Posterior cingulate gyrus (tissue), 11 donors: ENCODE measurements around the gene DNAJB11.
"Not testable (repeated sequence)": the region's sequence is repeated elsewhere in the genome, so short reads cannot be mapped to it uniquely, and the experiment has no call there.

Source experiments
- DNase-seq, 10 donors: peaks; one replicate each; pipeline versions ENCODE4 v3.0.0 to v3.0.0-alpha.2; 2020 to 2021; ENCODE audit warnings: mixed read lengths in 3 of 10
- intact Hi-C: fragments of 100-400 bp; cut with DNase I; formaldehyde crosslinking; loops from one replicate; pipeline ENCODE4 v1.15.1; 2023

Gene DNAJB11

DNA sequence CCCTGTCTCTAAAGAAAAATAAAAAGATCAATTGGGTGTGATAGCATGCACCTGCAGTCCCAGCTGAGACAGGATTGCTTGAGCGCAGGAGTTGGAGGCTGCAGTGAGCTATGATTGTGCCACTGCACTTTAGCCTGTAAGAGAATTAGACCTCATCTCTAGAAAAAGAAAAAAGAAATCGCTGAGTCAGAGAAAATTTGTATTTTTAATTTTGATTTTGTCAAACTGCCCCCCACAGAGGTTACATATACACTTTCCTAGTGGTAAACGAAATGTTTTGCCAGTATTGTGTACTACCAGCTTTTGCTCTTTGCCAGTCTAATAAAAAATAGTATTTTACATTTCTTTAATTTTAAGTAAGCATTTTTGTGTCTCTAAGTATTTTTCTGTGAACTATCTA lies 21.0 kb upstream of the DNAJB11 start:
- no peak for DNase-seq
- intact Hi-C loops = no loop called here

- intact Hi-C loops = no loop called here
- DNase-seq = no peak
Observed at GRCh38 chr3:186551387-186551786, 19.1 kb upstream of the DNAJB11 start.

GRCh38 chr3:186552408-186553031 lies 18.0 kb upstream of the DNAJB11 start:
- no peak for DNase-seq
- intact Hi-C loops = no loop called here

DNA sequence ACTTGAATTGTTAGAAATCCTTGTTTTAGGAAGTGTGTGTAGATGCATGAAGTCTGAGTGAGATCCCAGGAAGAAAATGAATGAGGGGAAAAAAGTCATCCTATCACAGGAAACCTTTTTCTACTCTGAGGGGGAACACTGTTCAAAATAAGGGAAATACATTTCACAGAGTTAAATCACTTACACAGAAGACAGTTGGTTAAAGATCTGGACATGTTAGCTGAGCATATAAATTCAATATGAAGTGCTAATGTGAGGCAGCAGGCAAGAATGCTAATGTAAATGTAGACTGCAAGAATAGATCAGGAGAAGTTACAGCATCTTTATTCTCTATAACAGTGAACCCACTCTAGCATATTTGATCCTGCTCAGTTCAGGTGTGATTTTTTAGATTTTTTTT lies 5.9 kb upstream of the DNAJB11 start:
- no peak for DNase-seq
- intact Hi-C loops = no loop called here

GRCh38 chr3:186566772-186567071 lies 3.8 kb upstream of the DNAJB11 start:
- intact Hi-C loops = no loop called here

GRCh38 chr3:186567072-186567921 lies 3.2 kb upstream of the DNAJB11 start, which contains the start of gene TBCCD1:
Gene TBCCD1 (minus strand): TSS chr3:186567339. CDS start chr3:186564329, 3,010 bp downstream.
- intact Hi-C loops = no loop called here
- DNase-seq = peak; percentile 88 to 99 (median 92)

More at GRCh38 chr3:186566772-186567071, 3.8 kb upstream of the DNAJB11 start:
- no peak for DNase-seq

DNA sequence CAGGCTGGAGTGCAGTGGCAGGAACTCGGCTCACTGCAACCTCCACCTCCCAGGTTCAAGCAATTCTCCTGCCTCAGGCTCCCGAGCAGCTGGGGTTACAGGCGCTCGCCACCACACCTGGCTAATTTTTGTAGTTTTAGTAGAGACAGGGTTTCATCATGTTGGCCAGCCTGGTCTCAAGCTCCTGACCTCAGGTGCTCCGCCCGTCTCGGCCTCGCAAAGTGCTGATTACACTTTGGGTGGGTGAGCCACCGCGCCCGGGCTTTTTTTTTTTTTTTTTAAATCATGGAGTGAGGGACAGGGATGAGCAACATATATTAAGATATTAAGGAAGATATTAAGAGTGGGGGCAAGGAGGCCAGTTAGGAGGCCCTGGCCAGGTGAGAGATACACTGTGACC lies 1.2 kb upstream of the DNAJB11 start:
- intact Hi-C loops = not testable (repeated sequence)

GRCh38 chr3:186569779-186570095 lies 783 bp upstream of the DNAJB11 start:
- intact Hi-C loops = loop anchor here (5.0 kb wide), 2 partner anchors 48 to 218 kb away; no protein-coding TSS in a partner anchor
- no peak for DNase-seq

More for the DNA sequence above, 1.2 kb upstream of the DNAJB11 start:
- DNase-seq = not testable (repeated sequence)

DNA sequence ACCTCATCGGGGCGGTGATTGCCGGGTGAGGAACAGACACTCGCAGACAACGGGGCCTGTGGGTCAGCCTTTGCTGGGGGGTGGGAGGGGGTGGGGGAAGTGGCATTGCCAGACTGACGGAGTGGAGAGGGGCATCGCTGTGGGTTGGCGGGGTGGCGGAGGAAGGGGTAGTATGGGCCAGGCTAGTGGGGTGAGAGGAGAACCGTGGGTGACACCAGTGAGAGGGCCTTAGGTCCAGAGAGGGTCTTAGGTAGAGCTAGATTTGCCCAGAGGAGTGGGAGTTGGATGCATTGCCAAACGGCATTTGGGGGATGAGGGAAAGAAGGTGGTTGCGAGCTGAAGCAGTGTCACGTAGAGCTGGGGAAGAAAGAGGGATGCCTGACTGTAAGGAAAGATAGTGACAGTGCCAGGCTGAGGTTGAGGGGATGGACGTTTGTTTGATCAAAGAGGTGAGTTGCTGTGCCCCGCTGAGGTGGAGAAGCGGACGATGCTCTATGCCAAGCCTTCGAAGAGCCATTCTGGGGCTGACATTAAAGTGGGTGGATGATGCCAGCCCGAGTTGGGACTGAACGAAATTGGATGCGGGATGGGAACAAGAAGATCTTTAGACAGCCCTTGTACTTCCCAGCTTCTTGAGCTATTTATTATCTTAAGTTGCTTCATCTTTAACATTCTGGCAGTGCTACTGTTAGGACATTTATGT lies 572 bp downstream of the DNAJB11 start:
- DNase-seq = no peak
- intact Hi-C loops = loop anchor here (5.0 kb wide), 2 partner anchors 46 to 216 kb away; no protein-coding TSS in a partner anchor

GRCh38 chr3:186571644-186572013 lies 1.1 kb downstream of the DNAJB11 start:
- DNase-seq = no peak
- intact Hi-C loops = loop anchor here (5.0 kb wide), 2 partner anchors 46 to 216 kb away; no protein-coding TSS in a partner anchor

DNA sequence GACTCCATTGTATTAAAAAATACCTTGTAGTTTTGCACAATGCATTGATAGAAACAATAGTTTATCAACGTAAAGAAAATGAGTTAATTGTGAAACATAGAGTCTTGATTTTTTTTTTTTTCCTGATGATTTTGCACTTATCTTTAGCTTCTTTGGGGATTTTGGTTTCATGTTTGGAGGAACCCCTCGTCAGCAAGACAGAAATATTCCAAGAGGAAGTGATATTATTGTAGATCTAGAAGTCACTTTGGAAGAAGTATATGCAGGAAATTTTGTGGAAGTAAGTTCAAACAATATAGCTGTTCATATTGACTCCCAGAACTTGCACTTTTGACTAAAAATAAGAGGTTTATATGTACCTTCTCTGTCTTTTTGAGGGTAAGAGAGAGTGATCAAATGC lies 7.0 kb downstream of the DNAJB11 start:
- intact Hi-C loops = no loop called here
- no peak for DNase-seq

DNA sequence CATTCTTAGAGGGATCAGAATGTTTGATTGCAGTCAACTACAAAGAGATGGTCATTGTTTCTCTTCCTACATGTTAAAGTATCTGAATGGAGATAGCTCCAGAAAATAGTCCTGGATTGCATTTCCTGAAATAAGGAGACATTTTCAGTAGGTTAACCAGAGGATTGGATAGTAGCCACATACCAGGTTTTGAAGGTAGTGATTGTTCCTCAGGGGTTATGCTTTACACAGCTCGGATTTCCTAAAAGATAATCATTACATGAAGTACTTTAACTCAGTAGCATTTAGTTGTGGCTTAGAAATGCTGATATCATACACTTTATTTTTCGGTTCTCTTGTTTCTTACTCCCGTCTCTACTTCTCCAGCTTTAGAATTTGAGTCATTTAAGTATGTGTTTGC lies 10.3 kb downstream of the DNAJB11 start:
- intact Hi-C loops = no loop called here
- DNase-seq = no peak

DNA sequence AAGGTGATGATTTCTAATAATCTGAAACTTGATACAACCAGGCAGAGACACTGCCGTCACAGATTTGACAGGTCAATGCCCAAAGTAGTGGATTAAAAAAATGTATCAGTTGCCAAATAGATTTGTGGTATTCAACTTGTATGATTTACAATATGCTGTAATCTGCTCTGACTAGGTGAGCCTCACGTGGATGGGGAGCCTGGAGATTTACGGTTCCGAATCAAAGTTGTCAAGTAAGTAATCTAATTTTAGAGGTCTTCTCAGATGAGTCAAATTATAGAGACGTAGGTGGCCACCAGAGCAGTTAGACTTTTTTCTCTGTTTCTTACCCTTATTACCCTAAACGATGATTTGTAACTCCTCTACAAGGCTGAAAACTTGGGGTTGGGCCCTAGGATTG lies 12.0 kb downstream of the DNAJB11 start:
- DNase-seq = no peak
- intact Hi-C loops = no loop called here

GRCh38 chr3:186583831-186584230 lies 13.3 kb downstream of the DNAJB11 start:
- intact Hi-C loops = no loop called here
- DNase-seq = no peak

GRCh38 chr3:186586245-186586644 lies 15.7 kb downstream of the DNAJB11 start:
- intact Hi-C loops, DNase-seq: not testable (repeated sequence)

DNA sequence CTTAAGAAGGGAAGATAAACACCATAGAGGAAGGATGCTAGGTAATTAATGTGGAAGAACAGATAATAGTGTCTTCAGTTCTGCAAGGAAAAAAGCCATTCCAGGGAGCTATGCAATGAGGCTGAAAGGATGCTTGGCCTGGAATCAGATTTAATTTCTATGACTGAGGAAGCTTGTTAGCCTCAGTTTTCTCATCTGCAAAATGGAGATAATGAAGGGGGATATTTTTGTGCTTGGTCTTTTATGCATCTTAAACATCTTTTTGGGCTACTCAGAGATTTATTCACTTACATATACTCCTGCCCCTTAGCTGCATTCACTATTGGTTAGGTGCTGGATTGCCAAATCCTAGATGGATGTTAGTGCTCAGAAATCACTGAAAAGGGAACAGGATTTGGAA lies 16.7 kb downstream of the DNAJB11 start:
- no peak for DNase-seq
- intact Hi-C loops = no loop called here

DNA sequence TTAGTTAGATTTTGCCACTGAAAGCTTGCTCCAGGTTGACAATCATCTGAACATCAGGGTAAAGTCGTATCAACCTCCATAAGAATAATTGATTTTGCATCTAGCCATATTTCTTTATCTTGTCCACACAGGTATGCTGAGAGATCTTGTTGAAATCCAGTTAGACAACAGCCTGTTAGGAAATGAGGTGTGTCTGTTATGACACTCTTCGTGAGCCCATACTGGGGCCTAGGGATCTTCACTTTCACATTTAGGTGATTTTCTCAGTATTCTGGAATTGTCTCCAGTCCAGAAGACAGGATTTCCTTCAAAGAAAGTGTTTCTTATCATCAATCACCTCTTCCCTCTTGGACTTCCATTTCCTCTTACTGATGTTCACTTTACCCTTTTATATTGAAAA lies 18.1 kb downstream of the DNAJB11 start:
- DNase-seq = no peak
- intact Hi-C loops = no loop called here

DNA sequence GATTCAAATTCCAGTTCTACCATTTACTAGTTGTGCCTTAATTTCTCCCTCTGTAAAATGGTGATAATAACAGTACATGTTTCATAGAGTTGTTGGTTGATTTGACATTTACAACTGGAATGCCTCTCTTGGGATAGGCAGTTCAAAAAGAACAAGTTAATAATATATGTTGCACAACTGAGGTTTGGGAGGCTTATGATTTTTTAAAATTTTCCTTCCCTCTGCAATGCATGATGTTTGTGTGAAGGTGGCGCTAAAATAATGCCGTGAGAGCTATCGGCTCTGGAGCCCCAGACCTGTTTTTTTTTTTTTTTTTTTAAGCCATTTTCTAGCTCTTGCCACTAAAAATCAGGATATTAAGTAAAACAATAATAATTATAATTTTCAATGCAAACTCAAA lies 18.6 kb downstream of the DNAJB11 start:
- intact Hi-C loops = no loop called here
- no peak for DNase-seq

GRCh38 chr3:186589856-186590579 lies 19.5 kb downstream of the DNAJB11 start:
- no peak for DNase-seq
- intact Hi-C loops = no loop called here

- no peak for DNase-seq
- intact Hi-C loops = no loop called here
Observed at GRCh38 chr3:186590580-186591295, 20.2 kb downstream of the DNAJB11 start.
